KMS-11 (cell line): Measurements from ENCODE around the gene ORC3.
"Not testable (repeated sequence)": the region's sequence is repeated elsewhere in the genome, so short reads cannot be mapped to it uniquely, and the experiment has no call there.

Experiments used
- H2AFZ ChIP-seq: fragments of 200-600 bp; sonication (generic); 2 replicates; pipeline ENCODE4 v1.6.1; 2016; ENCODE audit warnings: antibody characterized with exemption, mixed run types, low read depth
- H3K27ac ChIP-seq: fragments of 200-600 bp; sonication (generic); 2 replicates; pipeline ENCODE4 v1.6.1; 2016; ENCODE audit warnings: mild to moderate bottlenecking, mixed run types
- H3K27me3 ChIP-seq: fragments of 200-600 bp; sonication (generic); 2 replicates; pipeline ENCODE4 v1.6.1; 2017; ENCODE audit warnings: mild to moderate bottlenecking, low read depth, mixed run types, moderate library complexity; ENCODE audit not compliant: insufficient read depth
- H3K36me3 ChIP-seq: fragments of 200-600 bp; sonication (generic); 2 replicates; pipeline ENCODE4 v1.6.1; 2017; ENCODE audit warnings: mild to moderate bottlenecking, mixed run types; ENCODE audit not compliant: insufficient read depth
- H3K4me1 ChIP-seq: fragments of 200-600 bp; sonication (generic); 2 replicates; pipeline ENCODE4 v1.6.1; 2016; ENCODE audit warnings: mild to moderate bottlenecking, low read depth, mixed run types; ENCODE audit not compliant: poor library complexity, severe bottlenecking
- H3K4me2 ChIP-seq: fragments of 200-600 bp; sonication (generic); 2 replicates; pipeline ENCODE4 v1.7.0; 2016; ENCODE audit warnings: mild to moderate bottlenecking, mixed run types
- H3K4me3 ChIP-seq: fragments of 200-600 bp; sonication (generic); IDR thresholded peaks from 2 replicates; pipeline ENCODE4 v1.6.1; 2017; ENCODE audit warnings: low read depth, low read length, mixed read lengths; ENCODE audit not compliant: insufficient read depth
- H3K79me2 ChIP-seq: fragments of 200-600 bp; sonication (generic); 2 replicates; pipeline ENCODE4 v1.6.1; 2016; ENCODE audit warnings: low read depth, mixed run types; ENCODE audit not compliant: insufficient read depth
- H3K9ac ChIP-seq: fragments of 200-600 bp; sonication (generic); 2 replicates; pipeline ENCODE4 v1.6.1; 2016; ENCODE audit warnings: mild to moderate bottlenecking, mixed run types
- H4K20me1 ChIP-seq: fragments of 200-600 bp; sonication (generic); 2 replicates; pipeline ENCODE4 v1.6.1; 2016; ENCODE audit warnings: mild to moderate bottlenecking, mixed run types; ENCODE audit not compliant: insufficient read depth
- TF ChIP-seq, protein P1 (sequence below): fragments of 200-600 bp; sonication (generic); conservative IDR thresholded peaks from 2 replicates; pipeline ENCODE4 v1.6.1; 2017; ENCODE audit warnings: low read depth, mild to moderate bottlenecking, antibody characterized with exemption, low read length, moderate library complexity, mixed read lengths

The ORC3 gene

DNA sequence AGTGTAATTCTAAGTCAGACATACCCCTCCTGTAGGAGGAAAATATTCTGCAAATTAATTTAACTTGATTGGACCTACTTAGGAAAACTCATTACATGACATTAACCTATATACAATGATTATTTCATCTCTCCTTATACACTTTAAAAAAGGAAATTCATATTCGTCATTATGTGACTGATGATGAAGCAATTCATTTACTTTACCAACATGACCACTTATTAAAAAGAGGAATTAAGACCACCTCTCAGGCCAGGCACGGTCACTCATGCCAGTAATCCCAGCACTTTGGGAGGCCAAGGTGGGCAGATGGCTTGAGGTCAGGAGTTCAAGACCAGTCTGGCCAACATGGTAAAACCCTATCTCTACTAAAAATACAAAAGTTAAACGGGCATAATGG, 100.5 kb downstream of the ORC3 start:
- H2AFZ ChIP-seq, result no peak overlapping the region
- H3K4me1 ChIP-seq, result peaks cover 82% of the 10 kb centered on the region
- H3K36me3 ChIP-seq, result no peaks in the 10 kb centered on the region
- H3K9ac ChIP-seq, result no peak overlapping the region
- peaks cover 100% of the 10 kb centered on the region for H3K79me2 ChIP-seq
- no peaks in the 10 kb centered on the region for H3K27me3 ChIP-seq
- TF ChIP-seq, protein P1, sequence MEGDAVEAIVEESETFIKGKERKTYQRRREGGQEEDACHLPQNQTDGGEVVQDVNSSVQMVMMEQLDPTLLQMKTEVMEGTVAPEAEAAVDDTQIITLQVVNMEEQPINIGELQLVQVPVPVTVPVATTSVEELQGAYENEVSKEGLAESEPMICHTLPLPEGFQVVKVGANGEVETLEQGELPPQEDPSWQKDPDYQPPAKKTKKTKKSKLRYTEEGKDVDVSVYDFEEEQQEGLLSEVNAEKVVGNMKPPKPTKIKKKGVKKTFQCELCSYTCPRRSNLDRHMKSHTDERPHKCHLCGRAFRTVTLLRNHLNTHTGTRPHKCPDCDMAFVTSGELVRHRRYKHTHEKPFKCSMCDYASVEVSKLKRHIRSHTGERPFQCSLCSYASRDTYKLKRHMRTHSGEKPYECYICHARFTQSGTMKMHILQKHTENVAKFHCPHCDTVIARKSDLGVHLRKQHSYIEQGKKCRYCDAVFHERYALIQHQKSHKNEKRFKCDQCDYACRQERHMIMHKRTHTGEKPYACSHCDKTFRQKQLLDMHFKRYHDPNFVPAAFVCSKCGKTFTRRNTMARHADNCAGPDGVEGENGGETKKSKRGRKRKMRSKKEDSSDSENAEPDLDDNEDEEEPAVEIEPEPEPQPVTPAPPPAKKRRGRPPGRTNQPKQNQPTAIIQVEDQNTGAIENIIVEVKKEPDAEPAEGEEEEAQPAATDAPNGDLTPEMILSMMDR, result no peak
- no peak overlapping the region for H3K27ac ChIP-seq
- no peak overlapping the region for H3K4me3 ChIP-seq
- H3K4me2 ChIP-seq, result no peak overlapping the region
- peaks cover 54% of the 10 kb centered on the region for H4K20me1 ChIP-seq

DNA sequence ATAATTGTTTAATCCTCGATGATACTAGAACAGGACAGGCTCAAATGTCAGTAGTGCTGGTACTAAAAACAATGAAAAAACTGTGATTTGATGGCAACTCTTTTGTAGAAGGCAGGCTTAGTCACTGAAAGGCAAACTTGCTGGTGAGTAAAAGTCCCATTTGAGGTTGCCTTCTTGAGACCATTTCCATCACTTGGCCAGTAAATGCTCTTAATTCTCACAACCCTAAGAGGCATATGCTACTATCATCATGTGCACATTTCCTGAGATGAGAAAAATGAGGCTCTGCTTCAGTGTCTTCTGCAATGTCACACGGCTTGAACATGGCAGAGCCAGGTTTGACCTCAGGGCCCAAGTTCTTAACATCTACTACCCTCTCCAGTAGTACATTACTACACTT, 102.2 kb downstream of the ORC3 start:
- Histone ChIP-seq H3K27me3 (no peaks in the 10 kb centered on the region), H3K79me2 (peaks cover 100% of the 10 kb centered on the region), H3K36me3 (0 out of 2 replicates have a peak, but pooled peaks cover 2% of the 10 kb centered on the region), H3K4me3 (no peak overlapping the region), H3K27ac (no peak overlapping the region), H3K4me1 (peaks cover 82% of the 10 kb centered on the region), H2AFZ (no peak overlapping the region), H3K4me2 (no peak overlapping the region), H3K9ac (no peak overlapping the region), H4K20me1 (peaks cover 59% of the 10 kb centered on the region)
- TF ChIP-seq, protein P1, result no peak

DNA sequence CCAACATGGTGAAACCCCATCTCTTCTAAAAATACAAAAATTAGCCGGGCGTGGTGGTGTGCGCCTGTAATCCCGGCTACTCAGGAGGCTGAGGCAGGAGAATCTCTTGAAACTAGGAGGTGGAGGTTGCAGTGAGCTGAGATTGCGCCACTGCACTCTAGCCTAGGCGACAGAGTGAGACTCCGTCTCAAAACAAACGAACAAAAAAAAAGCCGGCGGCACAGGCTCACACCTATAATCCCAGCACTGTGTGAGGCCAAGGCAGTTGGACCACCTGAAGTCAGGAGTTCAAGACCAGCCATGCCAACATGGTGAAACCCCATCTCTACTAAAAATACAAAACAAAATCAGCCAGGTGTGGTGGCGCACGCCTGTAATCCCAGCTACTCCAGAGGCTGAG, 106.9 kb downstream of the ORC3 start:
- not testable (repeated sequence) for H3K27ac ChIP-seq, H3K27me3 ChIP-seq, H3K4me3 ChIP-seq, H3K9ac ChIP-seq, H2AFZ ChIP-seq, H3K36me3 ChIP-seq
- Histone ChIP-seq H4K20me1 (peaks cover 53% of the 10 kb centered on the region), H3K79me2 (peaks cover 100% of the 10 kb centered on the region), H3K4me2 (peak overlapping the region; percentile 74; the same call in 1 of the 2 replicates), H3K4me1 (peaks cover 64% of the 10 kb centered on the region)

DNA sequence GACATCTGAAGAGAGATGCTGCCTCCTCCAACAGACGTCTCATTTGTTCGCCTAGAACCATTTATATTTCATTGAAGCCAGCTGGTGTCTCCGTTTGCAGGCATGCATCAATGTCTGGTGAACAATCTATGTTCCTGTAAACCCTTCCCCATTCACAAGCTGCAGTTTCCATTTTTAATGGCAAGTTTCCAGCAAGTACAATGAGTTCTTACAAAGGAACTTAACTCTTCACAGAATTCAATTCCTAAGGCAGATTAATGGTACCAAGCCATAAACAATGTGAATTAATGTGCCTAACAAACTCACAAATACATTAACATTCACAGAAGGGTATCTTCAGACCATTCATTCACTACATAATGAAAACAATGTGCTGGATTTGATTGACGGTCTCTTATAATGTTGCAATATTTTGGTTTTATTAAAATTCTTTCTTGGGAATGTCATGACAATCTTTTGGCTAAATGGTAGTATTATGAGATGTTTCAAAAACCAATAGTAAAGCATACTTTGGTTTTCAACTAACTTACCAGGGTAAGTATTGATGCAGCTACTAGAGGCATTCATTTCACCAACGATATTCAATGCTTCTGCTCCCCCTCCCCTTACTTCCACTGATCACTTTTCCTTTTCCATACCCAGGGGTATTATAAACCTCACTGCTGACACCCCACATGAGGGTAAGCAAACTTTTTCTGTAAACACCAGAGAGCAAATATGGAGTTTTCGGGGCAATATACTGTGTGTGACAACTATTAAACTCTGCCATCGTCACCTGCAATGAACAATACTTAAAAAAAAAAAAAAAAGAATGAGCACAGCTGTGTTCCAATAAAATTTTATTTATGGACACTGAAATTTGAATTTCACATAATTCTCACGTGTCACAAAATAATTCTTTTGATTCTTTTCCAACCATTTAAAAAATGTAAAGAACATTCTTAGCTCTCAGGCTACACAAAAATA, 107.9 kb downstream of the ORC3 start:
- peaks cover 54% of the 10 kb centered on the region for H3K4me1 ChIP-seq
- peak overlapping the region; percentile 74 for H3K4me2 ChIP-seq
- H3K9ac ChIP-seq, result peak overlapping the region; percentile 93; the same call in 1 of the 2 replicates
- H3K79me2 ChIP-seq, result peaks cover 92% of the 10 kb centered on the region
- peaks cover 42% of the 10 kb centered on the region for H4K20me1 ChIP-seq
- no peak overlapping the region for H3K4me3 ChIP-seq
- H3K36me3 ChIP-seq, result 0 out of 2 replicates have a peak, but pooled peaks cover 2% of the 10 kb centered on the region
- peak overlapping the region; percentile 94; the same call in 1 of the 2 replicates for H3K27ac ChIP-seq
- H2AFZ ChIP-seq, result no peak overlapping the region
- H3K27me3 ChIP-seq, result no peaks in the 10 kb centered on the region
- TF ChIP-seq, protein P1, result no peak

DNA sequence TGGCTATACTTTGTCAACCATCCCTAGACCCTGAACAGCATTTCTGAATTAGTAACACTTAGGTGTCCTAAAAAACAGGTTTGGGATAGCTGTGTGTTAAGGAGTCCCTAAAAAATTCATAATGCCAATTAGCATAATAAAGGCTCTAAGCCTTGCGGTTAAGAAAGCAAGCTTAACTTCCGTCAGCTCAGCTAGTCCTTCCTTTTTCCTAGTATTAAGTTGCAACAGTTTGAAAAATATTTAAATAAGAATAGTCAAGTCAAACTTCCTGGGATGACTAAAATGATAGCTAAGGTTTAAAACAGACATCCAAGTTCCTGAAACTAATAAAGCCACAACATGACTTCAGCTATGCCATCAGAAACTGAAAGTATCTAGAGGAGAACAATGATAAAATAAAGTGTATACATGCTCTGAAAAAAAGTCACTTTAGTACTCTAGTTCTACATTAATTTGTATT, 108.6 kb downstream of the ORC3 start:
- Histone ChIP-seq H3K27me3 (no peaks in the 10 kb centered on the region), H3K9ac (peak overlapping the region; percentile 93; the same call in 1 of the 2 replicates), H4K20me1 (peaks cover 40% of the 10 kb centered on the region), H3K4me1 (peaks cover 54% of the 10 kb centered on the region), H3K36me3 (0 out of 2 replicates have a peak, but pooled peaks cover 2% of the 10 kb centered on the region), H3K4me2 (peak overlapping the region; percentile 74), H3K27ac (peak overlapping the region; percentile 94; the same call in 1 of the 2 replicates), H2AFZ (no peak overlapping the region), H3K79me2 (peaks cover 85% of the 10 kb centered on the region), H3K4me3 (no peak overlapping the region)
- TF ChIP-seq, protein P1, result no peak
